Neural progenitor cell (in vitro differentiated cells): ENCODE results near the gene SNCG.
"Not testable (repeated sequence)": the region's sequence is repeated elsewhere in the genome, so short reads cannot be mapped to it uniquely, and the experiment has no call there.

Source experiments
- CTCF ChIP-seq: fragments of 200-600 bp; sonication (generic); IDR thresholded peaks from 2 replicates; pipeline ENCODE4 v1.5.1; 2017; ENCODE audit warnings: antibody characterized with exemption, mild to moderate bottlenecking
- EZH2 ChIP-seq: fragments of 200-600 bp; sonication (generic); IDR thresholded peaks from 2 replicates; pipeline ENCODE4 v1.6.1; 2017; ENCODE audit warnings: antibody characterized with exemption, mild to moderate bottlenecking, moderate library complexity

GRCh38 chr10:86978457-86978856 is 20.1 kb downstream of the SNCG start:
- not testable (repeated sequence) for TF ChIP-seq CTCF, EZH2
